CD4-positive, alpha-beta T cell treated with Interleukin-2 at 100 ng/mL for 4 hours (primary cell): Measurements from ENCODE around the gene EP300.

Experiments used
- DNase-seq: peaks from one replicate; pipeline ENCODE4 v3.0.0-alpha.2; 2020; ENCODE audit warnings: low spot score

Gene EP300

DNA sequence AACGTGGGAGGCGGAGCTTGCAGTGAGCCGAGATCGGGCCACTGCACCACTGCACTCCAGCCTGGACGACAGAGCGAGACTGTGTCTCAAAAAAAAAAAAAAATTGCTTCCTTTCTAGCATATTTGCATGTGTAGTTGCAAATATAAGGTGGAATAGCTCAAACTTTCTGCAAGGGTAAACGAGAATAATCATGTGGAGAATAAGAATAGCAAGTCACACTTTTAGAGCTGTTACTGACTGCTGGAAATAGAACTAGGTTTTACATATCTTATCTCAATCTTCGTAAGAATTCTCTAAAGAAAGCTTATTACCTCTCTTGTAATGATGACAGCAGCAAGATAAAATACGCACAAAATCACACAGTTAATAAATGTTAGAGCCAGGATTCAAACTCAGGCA, 114.3 kb downstream of the EP300 start:
- DNase-seq: no peak

DNA sequence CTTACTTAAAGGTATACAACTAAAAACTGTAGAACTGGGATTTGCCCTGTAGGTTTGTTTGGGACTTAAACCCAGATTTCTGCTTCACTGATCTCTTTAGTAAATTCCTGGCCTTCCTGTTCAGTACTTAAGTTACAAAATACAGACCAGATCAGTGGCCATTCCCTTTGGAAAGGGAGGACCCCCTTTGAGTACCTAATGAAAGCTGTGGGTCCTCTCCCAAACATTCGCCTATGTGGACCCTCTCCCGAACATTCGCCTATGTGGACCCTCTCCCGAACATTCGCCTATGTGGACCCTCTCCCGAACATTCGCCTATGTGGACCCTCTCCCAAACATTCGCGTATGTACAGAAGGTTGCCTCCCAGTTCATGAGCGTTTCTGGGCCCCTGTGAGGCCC, 123.0 kb downstream of the EP300 start:
- no peak for DNase-seq

DNA sequence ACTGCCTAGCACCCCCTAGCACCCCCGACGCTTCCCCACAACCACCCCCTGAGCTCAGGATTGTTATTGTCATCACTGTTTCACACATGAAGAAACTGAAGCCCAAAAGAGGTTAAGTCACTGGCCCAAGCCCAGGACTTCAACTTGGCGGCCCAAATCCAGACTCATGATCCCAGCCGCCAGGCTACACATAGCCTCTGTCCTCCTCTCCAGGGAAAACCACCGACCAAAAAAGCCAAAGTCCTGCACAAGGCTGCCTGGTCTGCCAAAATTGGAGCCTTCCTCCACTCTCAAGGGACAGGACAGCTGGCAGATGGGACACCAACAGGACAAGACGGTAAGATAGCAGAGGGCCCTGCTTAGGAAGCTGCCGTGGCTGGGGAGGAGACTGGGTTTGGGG, 123.5 kb downstream of the EP300 start:
- no peak for DNase-seq

DNA sequence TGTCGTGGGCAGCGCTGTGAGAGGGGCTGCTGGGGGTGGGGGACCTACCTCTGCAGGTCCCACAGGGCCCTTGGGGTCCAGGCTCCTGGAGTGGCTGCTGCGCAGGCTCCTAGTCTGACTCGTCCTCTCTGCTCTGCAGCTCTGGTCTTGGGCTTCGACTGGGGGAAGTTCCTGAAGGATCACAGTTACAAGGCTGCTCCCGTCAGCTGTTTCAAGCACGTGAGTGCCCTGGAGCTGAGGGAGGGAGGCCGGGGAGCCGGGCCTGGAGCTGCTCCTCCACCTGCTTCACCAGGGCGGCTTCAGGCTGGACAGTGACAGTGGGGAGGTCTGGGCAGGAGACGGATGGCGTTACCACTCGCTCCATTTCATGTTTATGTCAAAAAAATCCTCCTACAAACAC, 124.6 kb downstream of the EP300 start:
- DNase-seq: no peak

DNA sequence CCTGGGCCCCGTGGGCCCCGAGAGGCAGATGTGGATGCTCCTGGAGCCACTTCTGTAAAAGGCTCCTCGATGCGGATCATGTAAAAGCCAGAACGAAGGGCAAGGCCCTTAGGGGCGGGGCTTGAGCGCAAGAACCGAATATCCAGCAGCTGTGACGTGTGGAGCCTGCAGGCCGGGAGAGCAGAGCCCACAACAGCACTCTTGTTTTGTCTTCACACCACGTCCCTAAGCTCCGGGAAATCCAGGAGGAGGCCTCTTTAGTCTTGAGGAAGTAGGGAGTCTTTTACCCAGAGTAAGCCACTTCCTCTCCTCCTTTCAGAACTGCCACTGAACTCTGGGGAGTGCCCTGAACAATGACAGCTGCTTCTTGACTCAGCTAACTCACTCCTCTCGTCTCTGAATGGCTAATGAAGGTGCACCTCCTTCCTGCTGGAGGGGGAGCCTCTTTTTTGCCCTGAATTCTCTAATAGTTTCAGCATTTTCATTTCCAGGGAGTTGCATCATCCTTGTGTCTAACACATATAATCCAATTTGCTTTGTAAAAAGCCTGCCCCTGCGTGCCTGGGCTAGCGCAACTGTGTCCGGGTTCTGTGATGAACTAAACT, 125.3 kb downstream of the EP300 start:
- DNase-seq: peak; percentile 37

DNA sequence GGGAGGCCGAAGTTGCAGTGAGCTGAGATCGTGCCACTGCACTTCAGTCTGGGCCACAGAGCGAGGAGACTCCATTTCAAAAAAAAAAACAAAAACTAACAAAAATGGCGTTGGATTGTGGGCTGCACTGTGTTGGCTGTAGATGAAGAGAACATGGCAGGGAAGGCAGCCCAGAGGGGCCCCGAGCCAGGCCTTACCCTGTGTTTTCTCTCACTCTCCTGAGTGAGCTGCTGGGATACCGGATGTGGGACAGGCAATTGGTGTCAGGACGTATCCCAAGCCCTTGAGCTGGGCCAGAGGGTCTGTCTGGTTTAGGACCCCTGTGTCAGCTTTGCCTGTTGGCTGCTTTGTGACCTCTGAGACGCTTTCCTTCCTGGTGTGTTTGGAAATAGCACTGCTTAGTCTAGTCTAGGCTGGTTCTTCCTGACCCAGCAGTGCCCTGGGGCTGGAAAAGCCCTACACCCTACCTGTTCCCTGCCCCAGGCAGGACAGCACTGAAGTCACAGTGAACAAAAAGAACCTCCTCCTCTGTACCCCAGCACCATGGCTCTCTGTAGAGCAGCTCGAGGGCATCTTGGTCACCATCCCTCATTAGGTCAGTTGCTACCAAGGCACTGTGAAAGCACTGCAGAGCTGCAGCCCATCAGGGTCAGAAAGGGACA, 130.6 kb downstream of the EP300 start:
- no peak for DNase-seq

DNA sequence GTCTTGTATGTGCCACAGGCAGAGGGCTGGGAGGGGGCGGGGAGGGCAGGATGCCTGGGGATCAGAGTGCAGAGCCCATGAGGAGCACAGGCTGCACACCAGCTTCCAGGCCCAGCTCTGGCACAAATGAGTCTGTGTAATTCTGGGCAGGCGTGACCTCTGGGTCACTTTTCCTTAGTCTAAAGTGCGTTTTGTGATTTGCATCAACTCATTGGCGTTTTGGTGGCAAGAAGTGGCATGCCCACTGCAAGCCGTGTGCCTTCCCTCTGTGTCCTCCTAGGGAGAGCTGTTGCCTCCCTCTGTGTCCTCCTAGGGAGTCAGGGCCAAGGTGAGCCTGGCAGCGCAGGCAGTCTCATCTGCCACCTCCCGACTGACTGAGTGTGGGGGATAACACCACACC, 131.1 kb downstream of the EP300 start:
- no peak for DNase-seq

DNA sequence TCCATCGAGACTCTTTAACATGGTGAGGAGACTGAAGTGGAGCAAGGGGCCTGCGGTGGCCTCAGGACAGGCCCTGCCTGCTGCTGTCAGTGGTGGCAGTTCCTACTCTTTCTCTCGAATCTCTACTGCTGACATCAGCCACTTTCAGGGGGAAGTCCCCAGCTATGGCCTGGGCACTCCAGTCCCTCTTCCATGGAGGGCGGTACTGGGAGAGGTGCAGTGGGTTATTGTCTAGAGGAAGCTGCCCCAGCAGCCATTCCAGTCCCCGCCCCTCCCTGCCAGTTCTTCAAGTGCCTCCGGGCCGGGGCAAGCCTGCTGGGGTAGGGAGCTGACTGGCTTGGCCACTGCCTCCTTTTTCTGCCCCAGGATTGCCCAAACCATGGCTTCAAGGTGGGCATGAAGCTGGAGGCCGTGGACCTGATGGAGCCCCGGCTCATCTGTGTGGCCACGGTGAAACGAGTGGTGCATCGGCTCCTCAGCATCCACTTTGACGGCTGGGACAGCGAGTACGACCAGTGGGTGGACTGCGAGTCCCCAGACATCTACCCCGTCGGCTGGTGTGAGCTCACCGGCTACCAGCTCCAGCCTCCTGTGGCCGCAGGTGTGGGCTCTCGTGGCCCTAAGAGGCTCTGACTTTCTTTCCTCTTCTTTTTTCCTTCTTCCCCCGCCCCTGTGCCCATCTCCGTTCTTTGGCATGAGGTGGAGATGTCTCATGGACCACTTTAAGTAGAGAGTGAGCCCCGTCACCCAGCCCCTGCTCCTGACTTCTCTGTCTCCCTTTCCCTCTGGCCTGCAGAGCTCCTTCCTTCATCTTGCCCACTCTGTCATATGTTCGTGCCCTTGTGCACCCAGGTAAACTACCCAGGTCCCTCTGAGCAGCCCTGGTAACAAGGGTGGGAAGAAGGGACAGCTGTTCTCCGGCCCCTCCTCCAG, 134.6 kb downstream of the EP300 start:
- no peak for DNase-seq

DNA sequence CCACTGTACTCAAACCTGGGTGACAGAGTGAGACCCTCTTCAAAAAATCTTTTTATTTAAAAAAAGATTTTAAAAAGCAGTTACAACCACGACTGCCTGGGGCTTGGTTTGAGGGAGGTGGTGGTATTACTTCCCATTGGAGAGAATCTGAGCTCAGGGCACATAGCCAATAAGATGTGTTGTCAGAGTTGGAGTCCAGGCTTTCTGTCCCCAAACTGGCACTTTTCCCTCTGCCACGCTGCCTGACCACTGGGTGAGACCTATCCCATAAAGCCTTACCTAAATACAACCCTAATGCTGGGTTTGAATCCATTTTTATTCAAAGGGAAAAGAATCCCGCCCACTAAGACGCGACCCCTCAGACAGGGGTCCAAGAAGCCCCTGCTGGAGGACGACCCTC, 136.8 kb downstream of the EP300 start:
- no peak for DNase-seq
